ENCODE results near the gene NSMCE4A. TPM values are rescaled to one million over a fixed set of nuclear protein-coding genes. Genes with fewer than 3 reads are reported as not detected.

The NSMCE4A gene
- total RNA-seq, 1 experiment from 2014 or later, result 72.2 TPM

GRCh38 chr10:121952226-121952625, 22.8 kb downstream of the NSMCE4A start:
- no peaks in the 10 kb centered on the region for H3K36me3 ChIP-seq (ENCODE audit: control insufficient read depth, insufficient read depth, low read length)
- H3K27me3 ChIP-seq (ENCODE audit: control insufficient read depth, insufficient read depth, low read length), result no peaks in the 10 kb centered on the region
- H3K9me3 ChIP-seq (ENCODE audit: control insufficient read depth, insufficient read depth, low read depth, low read length), result no peaks in the 10 kb centered on the region
- no peak for ATAC-seq
- ChIA-PET CTCF (no interaction called here), POLR2A (no interaction called here)
- no peaks in the 10 kb centered on the region for H3K4me1 ChIP-seq (ENCODE audit: control insufficient read depth, insufficient read depth, low read length)
- no peak overlapping the region for H3K27ac ChIP-seq (ENCODE audit: low read length)
- no peak for TF ChIP-seq CTCF (IDR thresholded peaks at IDR 0.05)
- BruUV-seq (replicated peaks), result no TSS peak
- H3K4me3 ChIP-seq (ENCODE audit: low read depth in 2 of 2, low read length in 2 of 2), result no peak overlapping the region
- in situ Hi-C loops (cut with HindIII; ENCODE audit: low pct_unique_long_range_greater_than_20kb, low sequenced_read_pairs) (no loop called here), intact Hi-C loops (cut with micrococcal nuclease; ENCODE audit: unreplicated experiment) (no loop called here)
- DNase-seq (ENCODE audit: low read depth, low spot score), result no peak

GRCh38 chr10:121949451-121949850, 25.6 kb downstream of the NSMCE4A start:
- no peak for TF ChIP-seq TCF7L2 (IDR thresholded peaks at IDR 0.05; ENCODE audit: low read depth, low read length)
- no peak for TF ChIP-seq SIN3A (IDR thresholded peaks at IDR 0.05; ENCODE audit: borderline replicate concordance, insufficient read depth, low read depth, low read length)
- TF ChIP-seq REST (IDR thresholded peaks at IDR 0.05; ENCODE audit: insufficient read depth in 1 of 2, low read depth in 2 of 2, low read length in 1 of 2), result no peak
- no peak for TF ChIP-seq CTCF (IDR thresholded peaks at IDR 0.05)
- no peak for TF ChIP-seq POLR2AphosphoS5 (IDR thresholded peaks at IDR 0.05; ENCODE audit: low read depth, low read length)
- DNase-seq (ENCODE audit: low read depth, low spot score) (no peak), ATAC-seq (no peak)
- in situ Hi-C loops (cut with HindIII; ENCODE audit: low pct_unique_long_range_greater_than_20kb, low sequenced_read_pairs) (no loop called here), intact Hi-C loops (cut with micrococcal nuclease; ENCODE audit: unreplicated experiment) (no loop called here)
- BruUV-seq (replicated peaks), result no TSS peak
- CTCF ChIA-PET, result no interaction called here
- Histone ChIP-seq H3K4me3 (ENCODE audit: low read depth in 2 of 2, low read length in 2 of 2) (no peak overlapping the region), H3K27ac (ENCODE audit: low read length) (no peak overlapping the region; the same call in 1 of the 2 replicates), H3K9me3 (ENCODE audit: control insufficient read depth, insufficient read depth, low read depth, low read length) (no peaks in the 10 kb centered on the region), H3K27me3 (ENCODE audit: control insufficient read depth, insufficient read depth, low read length) (no peaks in the 10 kb centered on the region), H3K4me1 (ENCODE audit: control insufficient read depth, insufficient read depth, low read length) (no peaks in the 10 kb centered on the region), H3K36me3 (ENCODE audit: control insufficient read depth, insufficient read depth, low read length) (no peaks in the 10 kb centered on the region)
- POLR2A ChIA-PET, result no interaction called here

- no peak for ATAC-seq
- ChIA-PET CTCF (no interaction called here), POLR2A (no interaction called here)
Observed at GRCh38 chr10:121949049-121949448, 26.0 kb downstream of the NSMCE4A start.

More at GRCh38 chr10:121949049-121949448, 26.0 kb downstream of the NSMCE4A start:
- Histone ChIP-seq H3K27ac (ENCODE audit: low read length) (no peak overlapping the region), H3K36me3 (ENCODE audit: control insufficient read depth, insufficient read depth, low read length) (no peaks in the 10 kb centered on the region), H3K4me1 (ENCODE audit: control insufficient read depth, insufficient read depth, low read length) (no peaks in the 10 kb centered on the region), H3K4me3 (ENCODE audit: low read depth in 2 of 2, low read length in 2 of 2) (no peak overlapping the region), H3K27me3 (ENCODE audit: control insufficient read depth, insufficient read depth, low read length) (no peaks in the 10 kb centered on the region), H3K9me3 (ENCODE audit: control insufficient read depth, insufficient read depth, low read depth, low read length) (no peaks in the 10 kb centered on the region)
- TF ChIP-seq TCF7L2 (IDR thresholded peaks at IDR 0.05; ENCODE audit: low read depth, low read length) (no peak), SIN3A (IDR thresholded peaks at IDR 0.05; ENCODE audit: borderline replicate concordance, insufficient read depth, low read depth, low read length) (no peak), CTCF (IDR thresholded peaks at IDR 0.05) (no peak), POLR2AphosphoS5 (IDR thresholded peaks at IDR 0.05; ENCODE audit: low read depth, low read length) (no peak), REST (IDR thresholded peaks at IDR 0.05; ENCODE audit: insufficient read depth in 1 of 2, low read depth in 2 of 2, low read length in 1 of 2) (no peak)
- in situ Hi-C loops (cut with HindIII; ENCODE audit: low pct_unique_long_range_greater_than_20kb, low sequenced_read_pairs), result no loop called here
- no TSS peak for BruUV-seq (replicated peaks)
- intact Hi-C loops (cut with micrococcal nuclease; ENCODE audit: unreplicated experiment), result no loop called here
- DNase-seq (ENCODE audit: low read depth, low spot score), result no peak
